HCT116 (cell line): Measurements from ENCODE around the gene SGMS1. TPM values are rescaled to one million over a fixed set of nuclear protein-coding genes. Genes with fewer than 3 reads are reported as not detected.

ENCODE experiments used
- ATAC-seq: fragments of 200-7000 bp; cut with Tn5 transposase; 2 replicates; pipeline ENCODE4 v1.9.1; 2020; ENCODE audit warnings: mild to moderate bottlenecking, moderate library complexity
- BruUV-seq: library from RNA; stranded (reverse); fragments of 400-500 nt; replicated peaks from 2 replicates; lab custom pipeline; 2021; lab: Mats Ljungman, UMichigan
- CTCF ChIA-PET: fragments of 300-600 bp; sonication (Branson Sonifier 250); formaldehyde crosslinking; loops from one replicate; lab custom pipeline; 2021; ENCODE audit warnings: antibody characterized with exemption; lab: Charles Lee
- POLR2A ChIA-PET: fragments of 300-600, 350-600 bp; sonication (Branson Sonifier 250); formaldehyde crosslinking; loops from one replicate; lab custom pipeline; 2021; ENCODE audit warnings: antibody characterized with exemption; lab: Charles Lee
- RAD21 ChIA-PET, 2 experiments: fragments of 300-600 bp; sonication (Branson Sonifier 250); formaldehyde crosslinking; loops; one replicate each; lab custom pipeline; 2023; ENCODE audit warnings: low total read pairs in 2 of 2; ENCODE audit not compliant: uncharacterized antibody in 2 of 2, unreplicated experiment in 2 of 2, low non-redundant PET in 1 of 2; lab: Charles Lee
- DNase-seq: peaks from one replicate; pipeline ENCODE4 v3.0.0-alpha.2; 2010; ENCODE audit warnings: low read depth, low spot score
- H2AFZ ChIP-seq: fragments of 200-600 bp; shearing (Covaris generic), sonication (generic); 2 replicates; pipeline ENCODE4 v1.6.1; 2017; ENCODE audit warnings: low read depth, mixed run types, mixed read lengths, antibody characterized with exemption, low read length; ENCODE audit not compliant: poor library complexity, severe bottlenecking
- H3K27ac ChIP-seq: 2 replicates; pipeline ENCODE4 v1.5.1; 2012; ENCODE audit warnings: low read depth, low read length
- H3K27me3 ChIP-seq: fragments of 200-600 bp; sonication (generic); 2 replicates; pipeline ENCODE4 v1.6.1; 2016; ENCODE audit warnings: mixed run types, low read length, mixed read lengths; ENCODE audit not compliant: insufficient read depth
- H3K36me3 ChIP-seq, 2 experiments: fragments of 200-500 bp in 1 of 2; fragments of 200-600 bp in 1 of 2; sonication (Bioruptor generic) in 1 of 2; sonication (generic) in 1 of 2; 2 replicates each; pipeline versions ENCODE4 v1.5.1 to v1.6.1; 2014 to 2016; ENCODE audit warnings: low read length in 2 of 2, inconsistent platforms in 1 of 2, mixed read lengths in 1 of 2, mixed run types in 1 of 2; ENCODE audit not compliant: insufficient read depth in 2 of 2, control insufficient read depth in 1 of 2
- H3K4me1 ChIP-seq, 2 experiments: fragments of 200-600 bp in 1 of 2; sonication (generic) in 1 of 2; 2 replicates each; pipeline versions ENCODE4 v1.5.1 to v1.6.1; 2012 to 2017; ENCODE audit warnings: low read length in 2 of 2, inconsistent platforms in 1 of 2, mild to moderate bottlenecking in 1 of 2, mixed read lengths in 1 of 2, mixed run types in 1 of 2, moderate library complexity in 1 of 2; ENCODE audit not compliant: insufficient read depth in 2 of 2, control insufficient read depth in 1 of 2
- H3K4me2 ChIP-seq: fragments of 200-600 bp; sonication (generic); 2 replicates; pipeline ENCODE4 v1.6.1; 2017; ENCODE audit warnings: mixed run types, low read length, mixed read lengths
- H3K4me3 ChIP-seq, 2 experiments: fragments of 200-600 bp in 1 of 2; sonication (generic) in 1 of 2; replicated peaks in 1 of 2; 2 replicates each; pipeline ENCODE4 v1.5.1; 2011 to 2016; ENCODE audit warnings: low read length in 2 of 2, control low read depth in 1 of 2, low read depth in 1 of 2, mild to moderate bottlenecking in 1 of 2, mixed read lengths in 1 of 2, mixed run types in 1 of 2
- H3K79me2 ChIP-seq: fragments of 200-600 bp; sonication (generic); 2 replicates; pipeline ENCODE4 v1.6.1; 2017; ENCODE audit warnings: mild to moderate bottlenecking, mixed run types, low read length, moderate library complexity, mixed read lengths; ENCODE audit not compliant: insufficient read depth
- H3K9ac ChIP-seq: fragments of 200-600 bp; sonication (generic); 2 replicates; pipeline ENCODE4 v1.6.1; 2016; ENCODE audit warnings: low read length, mixed read lengths
- H3K9me2 ChIP-seq: fragments of 200-600 bp; sonication (generic), shearing (Covaris generic); 2 replicates; pipeline ENCODE4 v1.6.1; 2017; ENCODE audit warnings: mixed run types, mild to moderate bottlenecking, moderate library complexity; ENCODE audit not compliant: insufficient read depth
- H3K9me3 ChIP-seq, 2 experiments: fragments of 200-500 bp in 1 of 2; fragments of 200-600 bp in 1 of 2; sonication (Bioruptor generic) in 1 of 2; sonication (generic) in 1 of 2; 2 replicates each; pipeline ENCODE4 v1.6.1; 2014 to 2017; ENCODE audit warnings: low read length in 2 of 2, mixed read lengths in 2 of 2, inconsistent platforms in 1 of 2, low read depth in 1 of 2, mild to moderate bottlenecking in 1 of 2, mixed run types in 1 of 2, moderate library complexity in 1 of 2; ENCODE audit not compliant: control insufficient read depth in 1 of 2, insufficient read depth in 1 of 2
- H4K20me1 ChIP-seq: fragments of 200-600 bp; sonication (generic), shearing (Covaris generic); 2 replicates; pipeline ENCODE4 v1.6.1; 2017; ENCODE audit warnings: mixed run types, mild to moderate bottlenecking, moderate library complexity; ENCODE audit not compliant: insufficient read depth
- CBX3 ChIP-seq: IDR thresholded peaks from 2 replicates; pipeline ENCODE4 v1.6.1; 2012; ENCODE audit warnings: low read depth
- CEBPB ChIP-seq: IDR thresholded peaks from 2 replicates; pipeline ENCODE4 v1.6.1; 2012; ENCODE audit warnings: low read depth
- FOSL1 ChIP-seq: IDR thresholded peaks from 2 replicates; pipeline ENCODE4 v1.6.1; 2012; ENCODE audit warnings: low read depth
- MAX ChIP-seq: IDR thresholded peaks from 2 replicates; pipeline ENCODE4 v1.6.1; 2012
- POLR2AphosphoS5 ChIP-seq: IDR thresholded peaks from 2 replicates; pipeline ENCODE4 v1.6.1; 2011; ENCODE audit warnings: mild to moderate bottlenecking, low read depth, low read length, moderate library complexity
- RAD21 ChIP-seq: IDR thresholded peaks from 2 replicates; pipeline ENCODE4 v1.6.1; 2012; ENCODE audit warnings: low read depth, mild to moderate bottlenecking
- REST ChIP-seq: IDR thresholded peaks from 2 replicates; pipeline ENCODE4 v1.6.1; 2012; ENCODE audit warnings: low read depth
- YY1 ChIP-seq: IDR thresholded peaks from 2 replicates; pipeline ENCODE4 v1.6.1; 2011; ENCODE audit warnings: low read length, low read depth, moderate library complexity, mild to moderate bottlenecking; ENCODE audit not compliant: insufficient replicate concordance; ENCODE audit errors: extremely low read depth
- ZBTB33 ChIP-seq: IDR thresholded peaks from 2 replicates; pipeline ENCODE4 v1.6.1; 2011; ENCODE audit warnings: mild to moderate bottlenecking, low read length, moderate library complexity; ENCODE audit not compliant: insufficient replicate concordance; ENCODE audit errors: extremely low read depth
- ZNF274 ChIP-seq: fragments of 200-500 bp; sonication (Bioruptor generic); IDR thresholded peaks from 2 replicates; pipeline ENCODE4 v1.6.1; 2014; ENCODE audit warnings: mild to moderate bottlenecking, low read depth, low read length, inconsistent platforms
- intact Hi-C: fragments of 100-400 bp; cut with micrococcal nuclease; formaldehyde crosslinking; loops from 2 replicates; pipeline ENCODE4 v1.10.0; 2022
- total RNA-seq: library from RNA; stranded (reverse); gene quantifications from one replicate; pipeline ENCODE4 v1.2.1, GENCODE V29; 2021; ENCODE audit not compliant: unreplicated experiment

The SGMS1 gene
- total RNA-seq, 1 experiment from 2014 or later = 29.1 TPM

- Histone ChIP-seq H4K20me1 (no peaks in the 10 kb centered on the region), H3K79me2 (no peaks in the 10 kb centered on the region), H3K9me2 (no peaks in the 10 kb centered on the region), H2AFZ (no peak overlapping the region), H3K27me3 (no peaks in the 10 kb centered on the region), H3K9me3 (no peaks in the 10 kb centered on the region), H3K27ac (no peak overlapping the region), H3K4me2 (no peak overlapping the region), H3K4me1 (no peaks in the 10 kb centered on the region), H3K4me3 (no peak overlapping the region), H3K36me3 (no peaks in the 10 kb centered on the region)
- BruUV-seq = no TSS peak
- intact Hi-C loops = no loop called here
- CTCF ChIA-PET = interaction anchor here (1.1 kb wide), 1 partner anchor 13 kb away, joined by 4 read pairs; no protein-coding TSS in a partner anchor
- ATAC-seq = no peak
- no peak for DNase-seq
- TF ChIP-seq ZBTB33 (no peak), ZNF274 (no peak), RAD21 (no peak), FOSL1 (no peak), POLR2AphosphoS5 (no peak), YY1 (no peak), REST (no peak), MAX (no peak), CEBPB (no peak), CBX3 (no peak)
- TF ChIP-seq, all 23 proteins: peak for 0
- no peak overlapping the region for H3K9ac ChIP-seq
- ChIA-PET RAD21 (no interaction called here), POLR2A (no interaction called here)
Measured at GRCh38 chr10:50312464-50313437, 311.0 kb downstream of the SGMS1 start.
